CD4-positive, alpha-beta T cell (primary cell): ENCODE results near the gene YIPF3. TPM values are rescaled to one million over a fixed set of nuclear protein-coding genes. Genes with fewer than 3 reads are reported as not detected.

Experiments
- ATAC-seq: fragments of 200-7000 bp; cut with Tn5 transposase; one replicate; pipeline ENCODE4 v1.10.0; 2022; ENCODE audit warnings: mild to moderate bottlenecking; ENCODE audit not compliant: poor library complexity
- CTCF ChIA-PET: fragments of 350-600 bp; sonication (Branson Sonifier 250); formaldehyde crosslinking; loops from one replicate; lab custom pipeline; 2021; ENCODE audit warnings: antibody characterized with exemption, inconsistent platforms; lab: Charles Lee
- POLR2A ChIA-PET: fragments of 350-600 bp; sonication (Branson Sonifier 250); formaldehyde crosslinking; loops from one replicate; lab custom pipeline; 2021; ENCODE audit warnings: antibody characterized with exemption, inconsistent platforms; lab: Charles Lee
- DNase-seq, 14 experiments: peaks; one replicate each; pipeline ENCODE4 v3.0.0-alpha.2; 2013 to 2020; ENCODE audit warnings: mixed read lengths in 2 of 14
- H3K27ac ChIP-seq, 2 donors: one replicate each; pipeline versions ENCODE4 v1.5.1 to v1.7.0; 2013; ENCODE audit warnings: low read length in 2 of 2, low read depth in 1 of 2, mild to moderate bottlenecking in 1 of 2
- H3K27me3 ChIP-seq, 2 experiments: 1 replicate in 1 of 2; 2 replicates in 1 of 2; pipeline versions ENCODE4 v1.6.1 to v1.7.0; 2013; ENCODE audit warnings: low read length in 2 of 2, control low read depth in 1 of 2, mild to moderate bottlenecking in 1 of 2, moderate library complexity in 1 of 2; ENCODE audit not compliant: insufficient read depth in 2 of 2, control insufficient read depth in 1 of 2
- H3K36me3 ChIP-seq: one replicate; pipeline ENCODE4 v1.6.1; 2013; ENCODE audit warnings: low read length, control low read depth; ENCODE audit not compliant: insufficient read depth
- H3K4me1 ChIP-seq: one replicate; pipeline ENCODE4 v1.6.1; 2013; ENCODE audit warnings: low read length, control low read depth; ENCODE audit not compliant: insufficient read depth
- H3K4me3 ChIP-seq: one replicate; pipeline ENCODE4 v1.5.1; 2013; ENCODE audit warnings: mild to moderate bottlenecking, low read length, moderate library complexity
- H3K9me3 ChIP-seq, 2 experiments: 1 replicate in 1 of 2; 2 replicates in 1 of 2; pipeline versions ENCODE4 v1.6.1 to v1.7.0; 2013; ENCODE audit warnings: low read length in 2 of 2, mild to moderate bottlenecking in 2 of 2, control low read depth in 1 of 2, moderate library complexity in 1 of 2; ENCODE audit not compliant: control insufficient read depth in 1 of 2, insufficient read depth in 1 of 2
- H3K27ac Mint-ChIP-seq: one replicate; pipeline ENCODE4 v1.8.0; 2020; ENCODE audit warnings: mixed read lengths
- H3K27me3 Mint-ChIP-seq: one replicate; pipeline ENCODE4 v1.8.0; 2021; ENCODE audit warnings: mixed read lengths
- H3K36me3 Mint-ChIP-seq: one replicate; pipeline ENCODE4 v1.8.0; 2021; ENCODE audit warnings: low read depth, mixed read lengths
- H3K4me1 Mint-ChIP-seq: one replicate; pipeline ENCODE4 v1.8.0; 2021; ENCODE audit warnings: low read depth, mixed read lengths
- H3K4me3 Mint-ChIP-seq: one replicate; pipeline ENCODE4 v1.8.0; 2020; ENCODE audit warnings: mild to moderate bottlenecking, mixed read lengths
- H3K9me3 Mint-ChIP-seq: one replicate; pipeline ENCODE4 v1.8.0; 2020; ENCODE audit warnings: mixed read lengths
- CTCF ChIP-seq: fragments of 200-600 bp; IDR thresholded peaks from one replicate; pipeline ENCODE4 v1.8.0; 2022; ENCODE audit warnings: antibody characterized with exemption, mild to moderate bottlenecking
- intact Hi-C, 2 experiments: fragments of 100-400 bp; cut with DNase I in 1 of 2; cut with micrococcal nuclease in 1 of 2; formaldehyde crosslinking; loops; one replicate each; pipeline versions ENCODE4 v1.15.1 to v1.9.0; 2023 to 2025; cut with DNase I, micrococcal nuclease
- total RNA-seq, 174 experiments: library from RNA in 2 of 174; stranded (reverse) in 2 of 174; gene quantifications; one replicate each; pipeline ENCODE4 v1.2.3 and lab custom pipeline; 2021 to 2026

The YIPF3 gene
- total RNA-seq, 2 experiments from 2014 or later: 36.5 to 37.9 TPM

GRCh38 chr6:43461936-43462335, 54.8 kb downstream of the YIPF3 start:
- H3K9me3 ChIP-seq: no peaks in the 10 kb centered on the region
- Mint-ChIP-seq H3K4me3 (no peak overlapping the region), H3K27ac (no peak overlapping the region), H3K27me3 (peaks cover 22% of the 10 kb centered on the region), H3K4me1 (peaks cover under 1% of the 10 kb centered on the region), H3K36me3 (no peaks in the 10 kb centered on the region), H3K9me3 (no peaks in the 10 kb centered on the region)
- ATAC-seq: no peak
- no peak overlapping the region for H3K27ac ChIP-seq
- H3K4me1 ChIP-seq: no peaks in the 10 kb centered on the region
- no peak for TF ChIP-seq CTCF
- DNase-seq: no peak
- intact Hi-C loops: no loop called here
- no peak overlapping the region for H3K4me3 ChIP-seq
- peaks cover 0 to 4% of the 10 kb centered on the region in 2 experiments for H3K27me3 ChIP-seq
- CTCF ChIA-PET: no interaction called here
- no peaks in the 10 kb centered on the region for H3K36me3 ChIP-seq
- POLR2A ChIA-PET: no interaction called here

Other genes with a start within 250 kb of the YIPF3 start
- gene SLC22A7, start 218.7 kb downstream of the YIPF3 start, total RNA-seq: not detected
- 1 to 10 TPM; 1.8 to 2.0 TPM for gene CRIP3, start 208.1 kb downstream of the YIPF3 start, total RNA-seq
- 10 to 100 TPM; 20.4 TPM for gene ZNF318, start 147.3 kb downstream of the YIPF3 start, total RNA-seq
- gene ABCC10, start 89.4 kb downstream of the YIPF3 start, total RNA-seq: 10 to 100 TPM; 35.7 to 38.5 TPM
- gene DLK2, start 61.4 kb downstream of the YIPF3 start, total RNA-seq: under 1 TPM; 0.19 to 0.36 TPM
- 10 to 100 TPM; 23.6 to 24.4 TPM for gene TJAP1, start 39.4 kb downstream of the YIPF3 start, total RNA-seq
- gene LRRC73, start 6.6 kb downstream of the YIPF3 start, total RNA-seq: under 1 TPM; 0.45 to 0.52 TPM
- gene POLR1C, start 163 bp upstream of the YIPF3 start, total RNA-seq: 10 to 100 TPM; 46.6 to 47.8 TPM
- 10 to 100 TPM; 26.8 to 31.2 TPM for gene XPO5, start 59.1 kb upstream of the YIPF3 start, total RNA-seq
- gene POLH, start 59.3 kb upstream of the YIPF3 start, total RNA-seq: 1 to 10 TPM; 4.2 to 4.4 TPM
- gene GTPBP2, start 112.3 kb upstream of the YIPF3 start, total RNA-seq: 10 to 100 TPM; 31.5 to 33.9 TPM
- gene MAD2L1BP, start 118.9 kb upstream of the YIPF3 start, total RNA-seq: 10 to 100 TPM; 36.6 to 39.2 TPM
- gene RSPH9, start 128.1 kb upstream of the YIPF3 start, total RNA-seq: not detected
- gene MRPS18A, start 170.9 kb upstream of the YIPF3 start, total RNA-seq: 10 to 100 TPM; 26.1 to 27.7 TPM